Body of pancreas (tissue), 4 donors: Measurements from ENCODE around the gene HOMEZ.

Experiments
- POLR2A ChIP-seq, 3 donors: fragments of 450-650 bp; IDR thresholded peaks; one replicate each; pipeline ENCODE4 v1.6.1; 2016; ENCODE audit warnings: antibody characterized with exemption in 3 of 3, mild to moderate bottlenecking in 2 of 3
- TF ChIP-seq, protein P1 (sequence below), 7 experiments: fragments of 450-650 bp in 4 of 7; fragments of 200-600 bp in 3 of 7; sonication (generic) in 3 of 7; IDR thresholded peaks; one replicate each; pipeline ENCODE4 v1.5.1; 2016 to 2019; ENCODE audit warnings: antibody characterized with exemption in 7 of 7

GRCh38 chr14:23300687-23301223, 14.8 kb upstream of the HOMEZ start:
- TF ChIP-seq, protein P1, sequence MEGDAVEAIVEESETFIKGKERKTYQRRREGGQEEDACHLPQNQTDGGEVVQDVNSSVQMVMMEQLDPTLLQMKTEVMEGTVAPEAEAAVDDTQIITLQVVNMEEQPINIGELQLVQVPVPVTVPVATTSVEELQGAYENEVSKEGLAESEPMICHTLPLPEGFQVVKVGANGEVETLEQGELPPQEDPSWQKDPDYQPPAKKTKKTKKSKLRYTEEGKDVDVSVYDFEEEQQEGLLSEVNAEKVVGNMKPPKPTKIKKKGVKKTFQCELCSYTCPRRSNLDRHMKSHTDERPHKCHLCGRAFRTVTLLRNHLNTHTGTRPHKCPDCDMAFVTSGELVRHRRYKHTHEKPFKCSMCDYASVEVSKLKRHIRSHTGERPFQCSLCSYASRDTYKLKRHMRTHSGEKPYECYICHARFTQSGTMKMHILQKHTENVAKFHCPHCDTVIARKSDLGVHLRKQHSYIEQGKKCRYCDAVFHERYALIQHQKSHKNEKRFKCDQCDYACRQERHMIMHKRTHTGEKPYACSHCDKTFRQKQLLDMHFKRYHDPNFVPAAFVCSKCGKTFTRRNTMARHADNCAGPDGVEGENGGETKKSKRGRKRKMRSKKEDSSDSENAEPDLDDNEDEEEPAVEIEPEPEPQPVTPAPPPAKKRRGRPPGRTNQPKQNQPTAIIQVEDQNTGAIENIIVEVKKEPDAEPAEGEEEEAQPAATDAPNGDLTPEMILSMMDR (IDR thresholded peaks at IDR 0.05), result no peak
- TF ChIP-seq POLR2A (IDR thresholded peaks at IDR 0.05), result peak in 1 of 3 donors; percentile 9
